GM21390 (cell line): ENCODE data around the gene RAD23B.
"Not testable (repeated sequence)": the region's sequence is repeated elsewhere in the genome, so short reads cannot be mapped to it uniquely, and the experiment has no call there.

ENCODE experiments used
- ATAC-seq: cut with Tn5 transposase; IDR thresholded peaks from one replicate; pipeline ENCODE4 v1.9.1; 2021; ENCODE audit not compliant: unreplicated experiment

Gene RAD23B

GRCh38 chr9:107282759-107283622 lies at the start of gene RAD23B:
Gene RAD23B, plus strand, starts transcription at chr9:107283279. Its CDS starts 351 bp downstream, at chr9:107283630.
- peak; percentile 85 for ATAC-seq

- ATAC-seq, result no peak
Measured at GRCh38 chr9:107235765-107236442, 47.2 kb upstream of the RAD23B start.

- no peak for ATAC-seq
Measured at GRCh38 chr9:107237873-107238272, 45.2 kb upstream of the RAD23B start.

DNA sequence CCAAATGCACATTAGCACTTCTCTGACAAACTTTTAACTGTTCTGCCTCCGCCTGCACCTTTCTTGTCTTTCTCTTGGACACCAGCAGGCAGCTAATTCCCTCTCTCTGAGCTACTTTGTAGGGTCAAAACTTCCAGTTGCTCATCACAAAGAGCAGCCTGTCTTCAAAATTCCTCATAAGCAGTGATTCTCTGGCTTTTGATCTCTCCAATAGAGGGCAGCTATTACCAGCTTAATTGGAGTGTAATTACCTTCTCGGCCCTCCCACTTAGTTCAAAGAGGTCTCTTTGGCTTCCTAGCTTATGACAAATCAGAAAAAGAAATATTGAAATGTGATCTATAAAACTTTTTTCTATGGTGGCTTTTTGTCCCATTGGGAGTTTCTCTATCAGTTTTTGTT lies 43.6 kb upstream of the RAD23B start:
- ATAC-seq, result no peak

DNA sequence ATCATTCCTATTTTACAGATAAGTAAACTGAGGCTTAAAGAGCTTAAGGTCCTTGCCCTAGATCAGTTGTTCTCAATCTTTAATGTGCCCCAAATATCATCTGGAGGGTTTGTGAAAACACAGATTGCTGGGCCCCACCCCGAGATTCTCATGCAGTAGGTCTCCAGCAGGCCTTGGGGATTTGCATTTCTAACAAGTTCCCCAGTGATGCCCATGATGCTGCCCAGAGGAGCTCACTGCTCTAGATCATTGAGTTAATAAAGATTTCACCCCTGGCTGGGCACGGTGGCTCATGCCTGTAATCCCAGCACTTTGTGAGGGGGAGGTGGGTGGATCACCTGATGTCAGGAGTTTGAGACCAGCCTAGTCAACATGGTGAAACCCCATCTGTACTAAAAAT lies 42.8 kb upstream of the RAD23B start:
- no peak for ATAC-seq

DNA sequence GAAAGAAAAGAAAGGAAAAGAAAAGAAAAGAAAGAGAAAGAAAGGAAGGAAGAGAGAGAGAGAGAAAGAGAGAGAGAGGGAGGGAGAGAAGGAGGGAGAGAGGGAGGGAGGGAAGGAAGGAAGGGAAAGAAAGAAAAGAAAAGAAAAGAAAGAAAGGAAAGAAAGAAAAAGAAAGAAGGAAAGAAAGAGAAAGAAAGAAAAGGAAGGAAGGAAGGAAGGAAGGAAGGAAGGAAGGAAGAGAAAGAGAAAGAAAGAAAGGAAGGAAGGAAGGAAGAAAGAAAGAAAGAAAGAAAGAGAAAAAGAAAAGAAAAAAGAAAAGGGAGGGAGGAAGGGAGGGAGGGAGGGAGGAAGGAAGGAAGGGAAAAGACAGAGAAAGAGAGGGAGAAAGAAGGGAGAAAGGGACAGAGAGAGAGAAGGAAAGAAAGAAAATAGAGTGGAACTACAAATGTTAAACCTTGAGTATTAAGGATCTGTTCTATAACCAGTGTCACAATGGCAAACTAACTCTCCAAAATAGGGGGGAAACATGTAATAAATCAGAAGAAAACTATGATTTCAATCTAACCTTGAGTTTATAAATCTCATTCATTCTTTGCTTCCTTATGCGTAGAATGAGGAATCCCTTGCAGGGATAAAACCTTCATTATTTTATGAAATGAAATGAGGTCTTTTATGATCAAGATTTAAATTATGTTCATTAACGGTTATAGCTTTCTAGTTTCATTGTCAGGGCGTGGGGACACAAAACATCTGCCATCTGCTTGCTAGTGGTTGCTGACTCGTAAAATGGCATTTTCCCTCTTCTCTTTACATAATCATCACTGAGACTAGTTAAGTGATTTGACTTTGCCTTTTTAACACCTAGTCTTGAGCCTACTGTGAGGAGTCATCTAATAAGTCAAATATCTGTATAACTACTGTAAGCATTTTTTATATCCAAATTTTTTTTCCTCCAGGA lies 40.7 kb upstream of the RAD23B start:
- no peak for ATAC-seq

DNA sequence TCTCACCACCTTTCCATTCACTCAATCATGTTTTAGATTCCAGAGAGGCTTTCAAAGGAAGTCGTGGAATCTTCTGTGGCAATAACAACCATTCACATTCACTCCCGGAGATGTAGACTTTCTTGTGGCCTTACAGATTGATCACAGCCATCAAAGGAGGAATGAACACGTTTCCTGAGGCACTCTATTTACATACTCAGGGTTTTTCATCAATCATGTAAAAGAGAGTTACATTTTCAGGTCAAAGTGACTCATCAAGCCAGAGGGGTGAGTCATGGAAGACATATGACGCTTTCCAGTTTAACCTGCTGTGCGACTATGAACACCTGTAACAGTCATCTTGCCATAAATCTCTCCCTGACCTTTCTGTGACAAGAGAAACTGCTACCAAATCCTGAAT lies 39.3 kb upstream of the RAD23B start:
- peak; percentile 72 for ATAC-seq

GRCh38 chr9:107246259-107247254 lies 36.5 kb upstream of the RAD23B start:
- no peak for ATAC-seq

DNA sequence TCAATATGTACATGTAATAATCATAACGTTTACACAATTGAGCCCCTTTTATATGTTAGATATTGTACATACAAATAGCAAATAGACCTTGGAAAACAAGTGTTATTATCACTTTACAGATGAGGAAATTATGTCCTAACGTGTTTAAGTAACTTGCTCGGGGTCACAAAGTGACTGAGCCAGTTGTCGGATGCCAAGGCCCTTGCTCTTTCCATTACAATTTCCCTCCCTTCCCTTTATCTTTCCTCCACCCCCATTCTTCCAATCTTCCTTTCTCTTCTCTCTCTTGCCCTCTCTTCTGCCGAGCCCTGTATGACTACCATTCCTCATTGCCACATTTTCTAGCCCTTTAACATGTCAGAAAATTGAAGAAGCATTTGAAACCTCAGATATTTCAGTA lies 34.4 kb upstream of the RAD23B start:
- no peak for ATAC-seq

DNA sequence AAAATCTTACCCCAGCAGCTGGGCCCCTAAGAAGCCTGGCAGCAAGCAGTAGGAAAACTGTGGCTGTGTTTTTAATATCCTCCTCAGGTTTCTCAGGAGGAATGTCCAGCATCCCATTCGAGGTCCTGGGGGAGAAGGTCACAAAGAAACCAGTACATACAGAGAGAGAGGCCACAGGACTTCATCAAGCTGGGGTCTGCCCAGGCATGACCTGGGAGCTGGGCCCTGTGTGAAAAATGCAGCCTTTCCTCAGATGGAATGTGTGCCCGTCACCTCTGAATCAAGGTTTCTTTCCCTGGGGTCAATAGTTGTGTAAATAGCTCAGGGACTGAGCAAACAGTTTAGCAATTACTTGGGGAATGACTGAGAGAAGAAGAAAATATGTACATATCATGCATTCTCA lies 33.9 kb upstream of the RAD23B start:
- no peak for ATAC-seq

DNA sequence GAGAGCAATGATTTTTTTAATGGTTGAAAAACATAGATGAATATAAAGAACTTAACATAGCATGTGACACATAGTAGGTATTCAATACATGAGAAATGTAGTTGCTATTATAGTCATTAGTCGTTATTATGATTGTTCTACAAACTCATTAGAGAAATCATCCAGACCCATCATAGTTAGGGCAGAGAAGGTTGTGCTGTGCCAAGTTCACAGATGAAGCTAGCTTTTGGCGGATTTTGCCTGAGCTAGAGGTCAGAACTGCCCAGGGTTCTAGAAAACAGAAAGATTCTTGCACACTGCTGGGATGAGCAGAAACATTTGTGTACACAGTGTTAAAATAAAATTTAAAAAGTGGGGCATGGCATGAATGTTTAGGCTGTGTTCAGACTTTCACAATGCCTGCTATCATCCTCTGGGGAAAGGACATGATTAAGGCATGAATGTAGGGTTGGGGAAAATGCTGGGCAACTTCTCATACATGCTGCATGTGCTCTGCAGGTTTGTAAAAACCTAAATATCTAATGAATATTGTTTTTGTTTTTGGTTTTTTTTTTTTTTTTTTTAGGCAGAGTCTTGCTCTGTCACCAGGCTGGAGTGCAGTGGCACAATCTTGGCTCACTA lies 33.3 kb upstream of the RAD23B start:
- no peak for ATAC-seq

- ATAC-seq, result no peak
Measured at GRCh38 chr9:107251756-107252322, 31.2 kb upstream of the RAD23B start.

GRCh38 chr9:107258919-107259318 lies 24.2 kb upstream of the RAD23B start:
- no peak for ATAC-seq

GRCh38 chr9:107259751-107260313 lies 23.2 kb upstream of the RAD23B start:
- not testable (repeated sequence) for ATAC-seq

- peak; percentile 99 for ATAC-seq
Measured at GRCh38 chr9:107260437-107261081, 22.5 kb upstream of the RAD23B start.

DNA sequence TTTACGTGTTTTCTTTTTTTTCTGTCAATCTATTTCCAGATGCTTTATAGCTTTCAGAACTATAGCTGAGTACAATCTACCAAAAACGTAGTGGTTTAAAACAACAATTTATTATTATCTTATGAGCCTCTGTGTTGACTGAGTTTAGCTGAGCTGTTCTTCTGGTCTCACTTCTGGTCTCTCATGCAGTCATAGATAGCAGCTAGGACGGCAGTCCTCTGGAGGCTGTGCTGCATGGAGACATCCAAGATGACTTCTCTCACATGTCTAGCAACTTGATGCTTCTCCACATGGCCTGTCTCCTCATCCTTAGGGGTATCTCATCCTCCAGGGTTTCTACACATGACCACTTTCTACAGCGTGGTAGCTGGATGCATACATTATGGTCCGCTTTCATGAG lies 22.0 kb upstream of the RAD23B start:
- no peak for ATAC-seq

DNA sequence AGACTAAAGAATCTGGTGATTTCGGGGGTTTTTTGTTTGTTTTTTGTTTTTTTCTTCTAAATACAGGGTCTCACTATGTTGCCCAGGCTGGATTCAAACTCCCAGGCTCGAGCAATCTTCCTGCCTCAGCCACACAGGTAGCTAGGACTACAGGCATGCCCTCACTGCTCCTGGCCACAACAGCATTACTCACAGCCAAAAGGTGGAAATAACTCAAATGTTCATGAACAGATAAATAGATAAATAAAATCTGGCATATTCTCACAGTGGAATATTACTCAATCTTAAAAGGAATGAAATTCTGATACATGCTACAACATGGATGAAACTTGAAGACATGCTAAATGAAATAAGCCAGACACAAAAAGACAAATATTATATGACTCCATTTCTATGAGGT lies 19.8 kb upstream of the RAD23B start:
- no peak for ATAC-seq

GRCh38 chr9:107266624-107267368 lies 16.3 kb upstream of the RAD23B start:
- ATAC-seq, result no peak
